Measurements from ENCODE around the gene LPXN. TPM values are rescaled to one million over a fixed set of nuclear protein-coding genes. Genes with fewer than 3 reads are reported as not detected.

Gene LPXN
- total RNA-seq, 1 donor from 2014 or later: 3.5 TPM

DNA sequence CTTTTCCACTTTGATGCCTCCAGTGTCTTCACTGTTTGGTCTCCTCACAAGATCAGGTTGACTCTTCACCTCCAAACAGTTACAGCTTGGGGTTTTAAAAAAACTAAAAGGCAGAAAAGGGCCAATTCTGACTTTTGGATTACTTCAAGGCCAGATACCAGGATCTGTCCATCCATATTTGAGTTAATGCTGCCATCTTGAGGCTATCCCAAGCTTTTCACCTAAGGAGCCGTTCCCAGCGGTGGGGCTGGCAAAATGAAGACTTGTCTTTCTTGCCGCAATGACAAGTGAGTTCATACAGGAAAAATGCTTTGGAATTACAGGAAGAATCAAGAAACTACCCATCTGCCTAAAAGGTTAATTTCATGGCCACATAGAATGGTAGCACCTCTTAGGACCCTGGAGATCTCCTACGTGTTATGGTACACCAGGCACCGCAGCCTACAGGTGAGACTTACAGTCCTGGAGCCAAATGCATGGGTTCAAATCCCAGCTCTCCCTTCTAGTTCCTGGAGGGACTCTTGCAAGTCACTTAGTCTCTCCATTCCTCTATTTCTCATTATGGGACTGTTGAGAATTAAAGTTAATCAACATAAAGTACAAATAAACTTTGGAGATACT, 61.8 kb downstream of the LPXN start:
- DNase-seq: no peak

DNA sequence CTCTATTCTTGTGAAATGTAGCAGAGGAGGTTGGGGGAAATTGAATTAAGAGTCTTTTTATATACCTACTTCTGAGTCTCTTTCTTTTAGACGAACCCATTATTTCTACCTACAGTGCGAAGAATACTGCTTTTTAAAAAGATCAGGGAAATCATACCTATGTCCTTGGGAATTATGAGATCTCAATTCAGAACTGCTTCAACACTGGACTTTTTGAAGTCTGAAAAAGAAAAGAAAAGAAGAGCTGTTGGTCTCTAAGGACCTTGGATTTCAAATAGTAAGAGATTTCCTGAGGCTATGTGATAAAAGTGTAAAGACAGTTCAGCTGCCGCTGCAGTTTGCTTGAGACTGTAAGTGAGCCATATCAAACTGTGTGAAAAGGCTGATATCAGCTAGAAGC, 64.0 kb downstream of the LPXN start:
- DNase-seq: no peak

DNA sequence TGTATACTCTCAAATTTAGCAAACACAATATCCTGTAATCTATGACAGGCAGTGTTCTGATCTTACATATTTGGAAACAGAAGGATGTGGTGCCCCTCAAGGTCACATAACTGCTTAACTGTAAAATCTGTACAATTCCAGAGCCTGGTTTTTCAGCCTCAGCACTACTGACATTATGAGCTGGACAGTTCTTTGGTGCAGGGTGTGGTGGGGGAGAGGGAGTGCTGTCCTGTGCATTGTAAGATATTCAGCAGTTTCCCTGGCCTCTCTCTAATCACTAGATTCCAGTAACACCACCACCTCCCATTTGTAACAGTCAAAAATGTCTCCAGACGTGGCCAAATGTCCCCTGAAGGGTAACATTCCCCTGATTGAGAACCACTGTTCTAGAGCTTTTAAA, 65.9 kb downstream of the LPXN start:
- no peak for DNase-seq

DNA sequence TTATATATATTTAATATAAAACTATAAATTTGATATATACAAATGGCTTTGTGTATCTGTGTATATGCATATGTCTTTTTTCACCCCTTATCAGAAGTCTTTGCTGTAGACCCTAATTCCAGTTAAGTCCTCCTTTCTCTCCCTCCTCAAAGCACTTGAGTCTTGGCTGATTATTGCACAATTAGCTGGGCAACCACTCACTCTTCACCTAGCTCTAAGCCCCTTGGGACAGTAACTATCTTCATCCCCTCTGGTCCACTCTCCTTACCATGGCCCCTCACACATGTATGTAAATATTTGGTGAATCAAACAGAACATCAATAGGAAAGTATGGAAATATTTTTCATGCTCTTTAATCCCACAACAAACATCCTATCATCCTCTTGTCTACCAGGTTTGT, 66.8 kb downstream of the LPXN start:
- no peak for DNase-seq

DNA sequence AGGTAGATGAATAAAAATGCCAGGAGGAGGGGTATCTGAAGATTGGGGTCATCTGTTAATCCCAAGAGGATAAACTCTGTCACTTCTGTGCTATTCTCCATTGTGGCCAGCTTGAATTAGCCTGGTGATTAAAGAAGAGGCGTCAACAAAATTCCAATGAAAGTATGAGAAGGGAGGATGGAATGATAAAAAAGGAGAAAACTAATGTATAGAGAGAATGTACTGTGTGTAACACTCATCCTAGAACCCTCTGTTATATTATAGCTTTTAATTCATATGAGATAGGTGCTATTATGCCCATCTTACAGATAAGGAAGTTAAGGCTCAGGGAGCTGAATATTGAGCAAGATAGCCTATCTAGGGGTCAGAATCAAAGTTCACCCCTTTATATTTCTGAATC, 67.7 kb downstream of the LPXN start, which contains the start of gene OR5B21:
Gene OR5B21 (minus strand): TSS at position 101 of the 400 bp plus-strand sequence. CDS start 0 bp downstream, at position 101.
- no peak for DNase-seq

DNA sequence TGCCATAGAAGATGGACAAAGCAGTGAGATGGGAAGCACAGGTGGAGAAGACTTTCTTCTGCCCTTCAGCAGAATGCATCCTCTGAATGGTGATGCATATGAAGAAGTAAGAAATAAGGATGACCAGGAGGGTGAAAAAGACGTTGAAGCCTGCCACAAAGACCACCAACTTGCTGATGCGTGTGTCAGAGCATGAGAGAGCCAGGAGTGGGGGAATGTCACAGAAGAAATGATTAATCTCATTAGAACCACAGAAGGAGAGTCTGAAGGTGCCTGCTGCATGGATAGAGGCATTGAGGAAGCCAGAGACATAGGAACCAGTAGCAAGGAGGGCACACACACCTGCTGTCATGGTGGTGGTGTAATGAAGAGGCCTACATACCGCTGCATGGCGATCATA, 68.3 kb downstream of the LPXN start:
- no peak for DNase-seq

DNA sequence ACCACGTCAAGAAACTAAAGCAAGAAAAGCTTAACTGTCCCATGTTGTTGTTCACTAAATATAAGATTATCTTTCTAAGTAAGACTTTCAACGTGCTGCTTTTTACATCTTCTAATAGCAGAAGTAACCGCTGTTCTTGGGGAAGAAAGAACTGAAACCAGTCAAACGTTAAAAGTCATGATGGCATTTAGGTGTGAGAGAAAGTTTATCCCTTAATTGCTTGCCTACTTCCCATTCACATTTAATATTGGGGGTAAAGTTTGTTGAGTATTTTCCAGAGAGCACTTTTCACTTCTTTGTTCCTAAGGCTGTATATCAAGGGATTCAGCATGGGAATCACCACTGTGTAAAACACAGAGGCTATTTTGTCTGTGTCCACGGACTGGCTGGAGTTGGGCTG, 68.7 kb downstream of the LPXN start:
- no peak for DNase-seq

DNA sequence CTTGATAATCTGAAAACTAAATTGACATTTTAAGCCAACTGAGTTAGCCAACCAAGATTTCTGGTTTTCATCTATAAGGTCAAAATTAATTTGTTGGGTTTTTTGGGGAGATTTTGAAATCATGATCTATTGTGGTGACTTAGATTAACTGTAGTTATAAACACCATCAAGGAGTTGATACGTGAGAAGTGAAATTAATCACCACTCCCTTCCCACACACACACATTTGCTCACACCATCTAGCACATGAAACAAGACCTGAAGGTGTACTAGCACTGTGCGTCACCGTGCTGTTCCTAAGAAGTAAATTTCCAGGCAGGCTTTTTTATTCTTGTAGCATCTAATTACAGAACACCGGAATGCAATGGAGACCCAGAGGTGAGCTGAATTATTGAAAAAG, 69.8 kb downstream of the LPXN start:
- DNase-seq: no peak

DNA sequence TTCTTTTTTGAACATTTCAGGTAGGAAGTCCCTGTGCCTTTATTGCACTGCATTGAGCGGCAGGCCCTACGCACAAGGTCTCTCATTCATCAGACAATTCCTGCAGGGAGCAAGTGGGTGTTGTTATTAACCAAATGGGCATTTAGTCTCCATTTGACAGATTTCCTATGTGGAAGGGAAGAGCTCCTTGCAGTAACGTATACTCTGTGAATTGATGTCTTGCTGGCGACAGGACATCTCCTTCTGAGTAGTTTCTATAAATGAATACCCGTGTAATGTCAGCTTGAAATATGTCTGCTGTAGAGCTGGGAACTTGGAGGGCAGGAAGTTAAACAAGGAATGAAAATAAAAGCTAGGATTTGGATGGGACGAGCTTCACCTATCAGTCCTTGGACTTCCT, 71.4 kb downstream of the LPXN start:
- no peak for DNase-seq

DNA sequence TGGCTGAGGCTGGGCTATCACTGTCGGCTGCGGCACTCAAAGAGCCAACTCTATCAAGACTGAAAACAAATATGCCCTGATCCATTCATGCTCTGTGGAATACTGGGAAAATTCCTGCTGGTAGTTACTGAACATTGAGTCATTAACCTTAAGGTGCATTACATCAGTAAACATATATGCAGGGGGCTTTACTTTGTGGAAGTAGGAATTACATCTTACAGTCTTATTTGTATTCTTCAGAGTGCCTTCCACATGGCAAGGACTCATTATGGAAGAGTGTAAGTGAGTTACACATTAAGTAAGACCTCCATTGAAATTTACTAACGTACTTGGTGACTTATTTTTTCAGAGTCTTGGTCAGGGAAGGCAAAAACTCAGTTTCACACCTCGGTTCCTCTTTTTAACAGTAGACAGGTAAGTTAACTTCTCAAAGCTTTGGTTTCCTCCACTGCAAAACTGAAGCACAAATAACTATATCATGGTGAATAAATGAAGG, 72.2 kb downstream of the LPXN start:
- DNase-seq: no peak

DNA sequence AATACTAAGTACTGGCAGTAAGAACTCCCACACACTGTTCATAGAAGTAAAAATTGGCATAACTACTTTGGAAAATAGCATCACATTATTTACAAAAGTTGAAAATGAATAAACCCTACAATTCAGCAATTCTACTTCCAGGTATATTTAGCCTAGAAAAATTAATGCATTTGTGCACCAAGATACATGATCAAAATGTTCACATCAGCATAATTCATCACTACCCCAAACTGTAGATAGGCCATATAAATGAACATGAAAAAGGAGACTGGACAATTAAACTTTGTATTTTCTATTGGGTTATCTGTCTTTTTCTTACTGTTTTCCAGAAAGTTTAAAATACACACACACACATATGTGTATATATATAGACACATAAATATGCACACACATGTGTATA, 73.7 kb downstream of the LPXN start:
- DNase-seq: no peak

DNA sequence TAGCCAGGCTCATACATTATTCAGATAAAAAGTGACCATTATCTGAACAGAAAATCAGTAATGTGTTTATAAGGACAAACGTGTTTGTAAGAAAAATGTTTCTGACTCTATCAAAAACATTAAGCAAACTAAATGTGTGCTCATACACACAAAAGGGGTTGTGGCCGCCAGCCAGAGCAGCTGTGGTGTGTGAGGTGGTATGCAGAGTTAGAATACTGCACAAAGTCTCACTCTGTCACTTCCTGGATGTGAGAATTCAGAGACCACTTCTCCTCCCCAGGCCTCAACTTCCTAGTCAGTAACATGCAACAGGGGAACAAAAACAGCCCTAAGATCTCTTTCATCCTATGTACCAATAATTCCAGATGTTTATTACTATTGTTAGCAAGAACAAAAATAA, 77.2 kb downstream of the LPXN start:
- DNase-seq: peak; percentile 32

DNA sequence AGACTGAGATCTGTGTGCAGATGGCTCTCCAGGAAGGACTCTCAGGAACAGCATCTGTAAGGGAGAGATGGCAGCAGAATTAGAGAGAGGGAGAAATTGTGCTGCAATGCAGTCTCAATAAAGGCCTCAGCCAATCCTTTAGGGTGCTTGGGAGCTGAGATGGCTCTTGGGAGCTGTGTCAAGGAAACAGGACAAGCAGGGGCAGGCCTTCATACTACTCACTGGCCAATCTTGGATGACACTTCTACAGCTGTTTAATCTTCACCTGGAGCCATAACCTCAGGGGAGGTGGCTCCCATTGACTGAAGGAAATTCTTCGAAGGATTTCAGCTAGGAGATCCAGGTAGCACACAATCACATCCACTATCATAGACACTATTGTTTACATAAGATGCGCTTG, 77.7 kb downstream of the LPXN start:
- DNase-seq: no peak

DNA sequence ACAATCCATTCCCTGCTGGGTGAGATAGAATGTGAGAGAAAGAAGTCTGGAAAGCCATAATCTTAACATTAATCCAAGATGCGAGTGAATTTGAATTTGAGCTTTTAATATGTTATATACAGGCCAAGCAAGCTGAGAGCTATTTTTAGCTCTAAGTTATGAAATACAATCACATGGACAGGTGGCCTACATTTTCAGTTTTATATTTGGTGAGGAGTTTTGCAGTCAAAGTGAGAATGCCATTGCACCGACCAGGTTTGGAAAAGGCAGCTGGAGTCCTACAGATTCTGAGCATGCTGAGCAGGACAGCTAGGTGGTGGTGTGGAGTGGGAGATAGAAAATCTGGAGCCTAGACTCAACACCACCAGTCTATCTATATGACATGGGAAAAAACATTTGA, 79.8 kb downstream of the LPXN start:
- DNase-seq: no peak

DNA sequence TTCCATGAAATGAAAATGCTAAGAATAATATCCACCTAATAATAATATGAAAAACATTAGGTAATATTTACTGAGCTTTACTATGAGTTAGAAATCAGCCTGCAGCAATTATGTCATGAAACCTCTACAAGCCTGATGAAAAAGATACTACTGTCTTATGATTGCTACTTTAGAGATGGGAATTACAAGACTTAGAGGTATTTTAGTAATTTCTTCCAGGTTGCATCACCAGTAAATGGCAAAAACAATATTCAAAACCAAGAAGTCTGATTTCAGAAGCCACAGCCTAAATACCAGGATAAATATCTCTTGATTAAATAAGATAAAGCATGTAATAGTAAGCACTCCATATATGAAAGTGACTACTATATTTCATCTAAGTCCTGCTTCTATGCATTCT, 81.6 kb downstream of the LPXN start:
- no peak for DNase-seq

DNA sequence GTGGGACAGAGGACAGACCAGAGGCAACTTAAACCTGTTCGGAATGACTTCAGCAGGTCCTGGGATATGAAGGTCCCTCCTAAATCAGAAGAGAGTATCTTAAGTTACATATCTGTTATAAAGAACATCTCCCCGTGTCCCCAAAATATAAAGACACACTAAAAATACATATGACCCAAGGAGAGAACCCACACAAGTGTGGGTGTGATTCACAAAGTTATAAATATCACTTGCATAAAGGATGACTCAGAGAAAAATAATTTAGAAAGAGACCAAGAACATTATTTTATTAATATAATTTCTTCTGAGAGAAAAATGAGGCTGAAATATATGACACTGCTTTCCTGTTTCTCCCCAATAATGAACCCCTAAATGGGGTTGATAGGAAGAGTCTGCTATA, 82.0 kb downstream of the LPXN start:
- DNase-seq: no peak

DNA sequence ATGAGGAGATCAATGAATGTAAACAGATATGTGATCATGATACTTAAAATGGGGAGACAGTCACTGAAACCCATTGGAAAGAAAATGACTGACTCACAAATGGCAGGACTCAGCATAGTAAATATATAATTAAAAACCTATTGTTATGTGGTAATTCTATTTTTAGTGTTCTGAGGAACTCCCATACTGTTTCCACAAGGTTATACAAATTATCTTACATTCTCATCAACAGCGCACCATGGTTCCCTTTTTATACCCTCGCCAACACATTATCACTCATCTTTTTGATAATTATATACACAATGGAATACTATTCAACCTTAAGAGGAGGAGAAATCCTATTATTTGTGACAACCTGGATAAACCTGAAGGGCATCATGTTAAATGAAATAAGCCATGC, 84.8 kb downstream of the LPXN start:
- DNase-seq: no peak

DNA sequence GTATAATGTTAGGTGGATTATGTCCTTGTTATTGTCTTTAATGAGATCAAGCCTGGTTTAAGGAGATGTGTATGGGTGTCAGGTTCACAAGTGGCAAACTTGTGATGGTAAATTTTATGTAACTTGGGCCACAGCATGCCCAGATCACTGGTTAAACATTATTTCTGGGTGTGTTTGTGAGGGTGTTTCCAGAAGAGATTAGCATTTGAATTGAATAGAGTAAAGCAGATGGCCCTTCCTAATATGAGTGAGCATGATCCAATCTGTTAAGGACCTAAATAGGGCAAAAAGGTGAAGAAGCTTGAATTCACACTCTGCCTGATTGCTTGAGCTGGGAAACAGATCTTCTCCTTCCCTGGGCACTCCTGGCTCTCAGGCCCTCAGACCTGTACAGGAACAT, 88.5 kb downstream of the LPXN start:
- no peak for DNase-seq

DNA sequence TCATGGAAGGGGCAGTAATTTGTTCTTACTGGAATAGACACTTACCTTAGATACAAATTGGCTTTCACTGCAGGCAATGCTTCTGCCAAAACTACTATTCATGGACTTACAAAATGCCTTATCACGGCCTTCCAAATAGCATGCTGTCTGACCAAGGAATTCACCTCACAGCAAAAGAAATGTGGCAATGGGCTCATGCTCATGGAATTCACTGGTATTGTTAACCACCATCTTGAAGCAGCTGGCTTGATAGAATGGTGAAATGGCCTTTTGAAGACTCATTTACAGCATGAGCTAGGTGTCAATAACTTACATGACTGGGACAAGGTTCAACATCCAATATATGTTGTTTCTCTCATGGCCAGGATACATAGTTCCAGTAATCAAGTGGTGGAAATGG, 89.7 kb downstream of the LPXN start:
- DNase-seq: no peak

Other genes starting within 250 kb of the LPXN start
- gene OR5B17, start 216.8 kb downstream of the LPXN start, total RNA-seq: not detected
- not detected for gene OR5B3, start 169.0 kb downstream of the LPXN start, total RNA-seq
- not detected for gene OR5B2, start 147.7 kb downstream of the LPXN start, total RNA-seq
- gene OR5B12, start 133.6 kb downstream of the LPXN start, total RNA-seq: not detected
- not detected for gene OR5B21, start 67.8 kb downstream of the LPXN start, total RNA-seq
- 37.4 TPM for gene ZFP91, start 3.2 kb upstream of the LPXN start, total RNA-seq
- gene CNTF, start 46.8 kb upstream of the LPXN start, total RNA-seq: 1.1 TPM
- gene GLYAT, start 156.1 kb upstream of the LPXN start, total RNA-seq: not detected